ENCODE data around the gene KCNMA1.

The KCNMA1 gene

GRCh38 chr10:77074104-77074624 is 563.4 kb downstream of the KCNMA1 start:
- FAIRE-seq, result peak; percentile 6
- TF ChIP-seq CTCF (IDR thresholded peaks at IDR 0.05; ENCODE audit: insufficient read depth, missing control alignments), result no peak
- no peak for DNase-seq (ENCODE audit: insufficient read length, low spot score)

GRCh38 chr10:77073663-77073960 is 564.0 kb downstream of the KCNMA1 start:
- no peak for FAIRE-seq
- no peak for TF ChIP-seq CTCF (IDR thresholded peaks at IDR 0.05; ENCODE audit: insufficient read depth, missing control alignments)
- DNase-seq (ENCODE audit: insufficient read length, low spot score), result no peak

DNA sequence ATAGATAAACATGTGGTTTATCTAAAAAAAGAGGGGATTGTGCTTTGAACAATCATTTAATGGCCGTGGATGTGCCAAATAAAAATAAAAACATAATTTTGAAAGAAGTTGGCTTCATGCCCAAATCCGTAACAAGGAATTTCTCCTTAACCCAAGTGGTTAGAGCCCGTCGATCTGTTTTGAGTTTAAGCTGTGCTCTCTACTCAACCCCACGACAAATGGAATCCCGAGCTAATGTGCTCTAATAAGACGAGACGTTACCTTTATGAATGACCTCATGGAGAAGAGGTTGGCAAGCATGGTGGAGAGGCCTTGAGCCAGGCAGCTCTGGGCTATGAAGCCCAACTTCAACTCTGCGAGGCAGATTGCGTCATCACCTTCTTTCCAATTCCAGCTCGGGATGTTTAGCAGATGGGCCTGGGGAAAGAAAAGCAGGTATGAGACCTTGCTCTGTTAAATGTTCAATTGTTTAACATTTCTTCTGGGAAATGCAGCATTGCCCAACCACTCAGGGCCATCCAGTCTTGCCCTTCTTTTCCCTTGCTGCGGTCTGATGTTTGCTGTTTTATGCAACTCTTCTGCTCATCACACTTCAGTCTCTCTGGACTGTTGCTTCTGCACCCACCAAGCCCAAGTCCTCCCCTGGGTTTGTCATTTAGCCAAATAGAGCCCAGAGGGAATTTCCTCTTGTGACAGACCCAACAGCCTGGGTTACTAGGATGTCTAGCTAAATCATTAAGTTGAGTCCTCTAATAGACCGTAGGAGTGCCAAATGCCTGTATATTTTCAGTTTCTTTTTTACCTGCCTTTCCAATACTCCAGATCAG is 564.6 kb downstream of the KCNMA1 start:
- no peak for TF ChIP-seq CTCF (IDR thresholded peaks at IDR 0.05; ENCODE audit: insufficient read depth, missing control alignments)
- no peak for FAIRE-seq

GRCh38 chr10:77072361-77072835 is 565.2 kb downstream of the KCNMA1 start:
- DNase-seq (ENCODE audit: insufficient read length, low spot score) (no peak), FAIRE-seq (no peak)
- TF ChIP-seq CTCF (IDR thresholded peaks at IDR 0.05; ENCODE audit: insufficient read depth, missing control alignments), result no peak

More for the DNA sequence above, 564.6 kb downstream of the KCNMA1 start:
- no peak for DNase-seq (ENCODE audit: insufficient read length, low spot score)

- no peak for FAIRE-seq
- DNase-seq (ENCODE audit: insufficient read length, low spot score), result no peak
- TF ChIP-seq CTCF (IDR thresholded peaks at IDR 0.05; ENCODE audit: insufficient read depth, missing control alignments), result no peak
Measured at GRCh38 chr10:77071956-77072355, 565.7 kb downstream of the KCNMA1 start.

DNA sequence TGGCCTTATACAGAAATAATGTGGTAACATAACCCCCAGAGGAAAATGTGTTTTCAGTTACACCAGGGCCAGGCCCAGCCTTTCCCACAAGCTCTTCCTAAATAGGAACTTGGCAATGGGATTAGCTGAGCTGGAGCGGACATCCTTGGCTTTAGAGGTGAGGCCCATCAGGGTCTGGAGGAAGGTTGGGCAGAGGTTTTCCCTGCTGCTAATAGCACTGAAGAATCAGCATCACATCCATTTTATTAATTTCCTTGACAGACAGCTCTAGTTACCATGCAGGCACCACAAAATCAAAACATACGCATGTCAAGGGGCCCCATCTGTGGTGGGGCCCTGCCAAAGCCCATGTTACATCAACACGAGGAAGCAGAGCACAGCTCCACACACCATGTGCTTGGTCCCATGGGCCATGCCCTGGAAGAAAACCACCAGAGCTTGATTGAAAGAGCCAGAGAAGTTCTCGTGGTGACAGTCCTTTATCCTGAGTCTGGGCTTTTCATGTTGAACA is 566.6 kb downstream of the KCNMA1 start:
- DNase-seq (ENCODE audit: insufficient read length, low spot score) (no peak), FAIRE-seq (no peak)
- no peak for TF ChIP-seq CTCF (IDR thresholded peaks at IDR 0.05; ENCODE audit: insufficient read depth, missing control alignments)

DNA sequence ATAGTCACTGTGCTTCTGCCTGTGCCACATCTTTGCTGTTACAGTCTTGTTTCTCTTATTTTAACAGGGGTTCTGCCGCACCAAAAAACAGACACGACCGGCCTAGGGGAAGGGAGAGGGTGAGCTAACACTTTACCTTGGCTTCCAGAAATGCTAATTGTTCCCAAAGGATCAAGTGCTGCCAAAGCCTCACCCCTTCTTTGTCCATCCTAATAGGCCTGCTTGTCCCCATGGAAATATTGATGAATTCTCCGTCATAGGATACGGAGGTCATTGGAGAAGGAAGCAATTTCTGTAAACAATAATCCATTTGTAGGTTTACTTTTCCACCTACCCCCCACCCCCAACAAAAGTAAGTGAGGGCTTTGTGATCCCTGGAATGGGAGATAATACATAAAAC is 567.3 kb downstream of the KCNMA1 start:
- FAIRE-seq, result no peak
- no peak for DNase-seq (ENCODE audit: insufficient read length, low spot score)
- TF ChIP-seq CTCF (IDR thresholded peaks at IDR 0.05; ENCODE audit: insufficient read depth, missing control alignments), result no peak

All from D721Med (cell line).